HL-60/S4 treated with phorbol 12-myristate 13-acetate at 8.2 ng/mL for 4 days and 3 days (cell line): ENCODE data around the gene DNLZ.

Source experiments
- in situ Hi-C: fragments of 300-500 bp; cut with MboI; formaldehyde crosslinking; loops from 2 replicates; pipeline ENCODE4 v1.15.0; 2022; ENCODE audit warnings: low sequenced_read_pairs

Gene DNLZ

GRCh38 chr9:136397643-136398042, 34.1 kb upstream of the DNLZ start:
- in situ Hi-C loops: no loop called here

GRCh38 chr9:136396219-136396515, 32.6 kb upstream of the DNLZ start:
- in situ Hi-C loops: no loop called here

DNA sequence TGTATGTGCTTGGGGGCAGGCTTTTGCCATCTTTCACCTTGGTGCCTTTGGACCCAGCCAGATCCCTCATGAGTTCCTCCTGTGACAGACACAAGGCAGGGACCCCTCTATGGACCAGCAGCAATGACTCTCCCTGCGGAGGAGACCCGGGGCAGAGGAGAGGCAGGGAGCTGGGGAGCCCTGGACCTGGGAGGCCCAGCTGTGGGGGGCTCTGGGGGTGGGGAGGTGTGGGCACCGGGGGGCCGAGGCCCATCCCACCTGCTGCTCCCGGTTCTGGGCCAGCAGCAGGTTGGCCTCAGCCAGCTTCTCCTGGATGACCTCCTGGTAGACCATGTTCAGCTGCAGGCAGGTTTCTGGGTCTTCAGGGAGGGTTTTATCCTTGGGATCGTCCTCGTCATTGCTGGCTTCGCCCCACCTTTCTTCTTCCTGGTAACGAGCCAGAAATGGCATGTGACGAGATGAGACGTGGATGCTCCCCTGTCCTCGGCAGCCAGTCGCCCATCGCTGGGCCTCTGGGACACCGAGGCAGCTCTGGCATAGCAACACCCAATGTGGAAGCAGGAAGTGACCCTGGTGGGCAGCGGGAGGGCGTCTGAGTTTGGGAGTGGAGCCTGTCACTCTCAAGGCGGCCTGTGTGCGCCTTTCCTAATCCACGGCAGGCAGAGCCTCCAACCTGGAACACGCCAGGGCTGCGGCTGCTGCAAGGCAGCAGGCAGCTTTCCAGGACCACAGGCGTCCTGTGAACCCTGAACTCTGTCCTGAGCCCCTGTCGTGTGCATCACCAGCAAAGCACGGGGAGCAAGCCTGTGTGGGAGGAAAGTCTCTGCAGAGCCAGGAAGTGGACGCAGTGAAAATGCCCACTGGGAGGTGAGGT, 32.0 kb upstream of the DNLZ start:
- in situ Hi-C loops: no loop called here

- in situ Hi-C loops: no loop called here
Measured at GRCh38 chr9:136395020-136395340, 31.4 kb upstream of the DNLZ start.

DNA sequence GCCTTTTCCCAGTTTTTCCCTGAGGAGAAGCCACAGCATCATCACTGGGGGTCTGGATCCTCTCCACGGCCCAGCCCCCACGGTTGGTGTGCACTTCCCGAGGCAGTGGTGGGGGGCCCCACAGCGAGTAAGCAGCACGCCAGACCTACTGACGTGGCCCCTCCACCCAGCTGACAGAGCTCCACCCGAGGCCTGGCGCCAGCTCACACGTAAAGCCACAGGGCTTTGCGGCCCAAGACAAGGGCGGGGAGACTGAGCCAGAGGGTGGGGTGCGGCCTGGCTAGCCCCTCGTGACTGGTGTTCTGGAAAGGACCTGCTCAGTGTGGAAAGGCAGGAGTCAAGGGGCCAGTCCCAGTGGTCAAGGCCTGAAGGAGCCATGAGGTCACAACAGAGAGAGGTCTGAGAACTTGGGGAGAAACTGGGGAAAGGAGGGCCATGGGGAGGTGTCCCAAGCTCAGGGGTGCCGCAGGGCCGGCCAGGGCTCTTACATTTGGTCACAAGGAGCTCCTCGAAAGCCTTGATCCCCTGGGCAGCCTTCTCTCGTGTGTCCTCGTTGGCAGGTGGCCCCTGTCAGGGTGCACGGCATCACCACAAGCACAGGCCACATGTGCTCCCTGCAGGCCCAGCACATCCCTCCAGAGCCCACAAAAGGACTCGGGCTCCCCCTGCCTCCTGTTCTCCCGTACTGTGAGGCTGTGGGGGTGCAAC, 30.9 kb upstream of the DNLZ start:
- in situ Hi-C loops: no loop called here

DNA sequence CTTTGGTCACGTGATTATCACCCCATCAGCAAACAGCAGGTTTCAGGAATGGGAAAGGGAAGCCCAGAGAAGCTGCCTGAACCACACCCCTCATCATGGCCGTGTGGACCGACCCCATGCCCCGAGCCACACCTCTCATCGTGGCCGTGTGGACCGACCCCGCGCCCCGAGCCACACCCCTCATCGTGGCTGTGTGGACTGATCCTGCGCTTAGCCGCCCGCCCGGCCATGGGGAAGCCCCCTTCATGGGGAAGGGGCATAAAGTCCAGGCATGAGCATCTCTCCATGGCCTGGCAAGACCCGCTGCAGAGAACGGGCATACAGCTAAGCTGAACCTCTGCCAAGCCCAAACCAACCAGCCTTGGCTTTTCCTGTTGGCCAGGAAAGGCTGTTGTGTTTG, 30.0 kb upstream of the DNLZ start:
- in situ Hi-C loops: no loop called here

DNA sequence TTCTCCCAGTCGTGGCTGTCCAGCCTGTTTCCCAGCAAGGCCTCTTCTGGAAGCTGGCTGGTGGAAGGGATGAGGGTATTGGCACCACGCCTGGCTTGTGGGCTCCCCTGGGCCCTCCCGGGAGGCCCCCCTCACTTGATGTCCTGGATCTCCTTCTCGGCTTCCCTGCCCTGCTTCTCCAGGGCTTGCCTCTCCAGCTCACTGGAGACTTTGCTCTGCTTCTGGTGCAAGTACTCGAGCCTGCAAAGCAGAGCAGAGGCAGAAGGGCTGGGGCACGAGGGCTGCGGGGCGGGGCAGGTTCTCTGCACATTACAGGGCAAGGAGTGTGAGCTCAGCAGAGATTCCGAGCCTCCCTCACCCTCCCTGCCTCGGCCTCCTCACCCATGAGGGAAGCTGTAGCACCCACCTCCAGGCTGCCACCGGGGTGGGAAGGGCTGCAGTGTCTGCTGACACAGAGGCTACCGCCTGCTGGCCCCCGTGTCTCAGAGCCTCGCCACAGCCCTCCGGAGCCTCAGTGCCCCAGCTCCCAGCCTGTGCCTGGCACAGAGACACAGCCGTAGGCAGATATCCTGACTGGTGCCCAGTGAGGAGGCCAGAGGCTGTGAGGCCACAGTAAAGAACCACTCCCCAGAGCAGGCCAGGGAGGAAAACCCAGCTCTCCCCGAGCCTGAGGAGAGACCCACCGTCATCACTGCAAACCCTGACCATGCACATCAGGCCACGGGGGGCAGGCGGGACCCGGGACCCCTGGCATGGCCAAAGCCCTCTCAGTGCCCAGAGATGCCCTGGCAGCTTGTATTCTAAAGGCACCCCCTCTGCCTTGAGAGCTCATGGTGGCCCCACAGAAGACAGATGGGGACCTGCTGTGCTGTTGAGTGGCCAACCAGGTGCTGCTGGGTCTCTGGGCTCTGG, 29.2 kb upstream of the DNLZ start:
- in situ Hi-C loops: no loop called here

GRCh38 chr9:136391737-136392537, 28.4 kb upstream of the DNLZ start:
- in situ Hi-C loops: no loop called here

DNA sequence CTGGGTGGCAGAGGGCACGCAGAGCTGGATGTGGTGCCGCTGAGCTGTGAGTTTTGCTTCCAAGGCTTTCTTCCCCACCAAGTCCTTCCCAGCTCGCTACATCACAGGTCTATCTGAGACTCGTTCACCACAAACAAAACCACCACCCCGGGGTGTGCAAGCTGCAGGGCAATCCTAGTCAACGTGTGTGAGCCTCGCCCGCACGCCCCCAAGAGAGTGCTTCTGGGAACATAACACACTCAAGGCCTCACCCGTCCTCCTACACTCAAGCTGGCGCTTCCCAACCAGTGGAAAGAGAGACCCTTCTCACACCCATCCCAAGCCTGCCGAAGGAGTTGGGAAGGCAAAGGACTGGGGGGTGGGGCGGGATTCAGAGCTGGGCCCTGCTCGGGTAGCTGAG, 25.9 kb upstream of the DNLZ start:
- in situ Hi-C loops: no loop called here

DNA sequence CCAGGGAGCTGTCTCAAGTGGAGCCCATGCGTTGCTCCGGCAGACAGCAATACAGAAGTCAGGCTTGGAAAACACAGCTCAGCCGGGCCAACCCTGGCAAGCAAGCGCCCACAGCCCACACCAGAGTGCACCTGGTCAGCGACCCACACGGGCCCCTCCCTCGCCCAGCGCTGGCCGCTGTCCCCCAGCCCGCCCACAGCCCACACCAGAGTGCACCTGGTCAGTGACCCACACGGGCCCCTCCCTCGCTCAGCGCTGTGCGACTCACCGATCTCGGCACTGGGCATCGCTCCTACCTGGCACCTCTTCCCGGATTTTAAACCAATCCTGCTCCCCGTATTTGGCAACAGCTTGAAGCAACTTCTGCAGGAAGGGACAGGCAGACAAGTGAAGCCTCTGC, 23.7 kb upstream of the DNLZ start:
- in situ Hi-C loops: no loop called here

- in situ Hi-C loops: no loop called here
Measured at GRCh38 chr9:136386018-136386417, 22.5 kb upstream of the DNLZ start.

GRCh38 chr9:136385015-136385414, 21.5 kb upstream of the DNLZ start:
- in situ Hi-C loops: no loop called here

- in situ Hi-C loops: no loop called here
Measured at GRCh38 chr9:136383436-136383835, 19.9 kb upstream of the DNLZ start.

DNA sequence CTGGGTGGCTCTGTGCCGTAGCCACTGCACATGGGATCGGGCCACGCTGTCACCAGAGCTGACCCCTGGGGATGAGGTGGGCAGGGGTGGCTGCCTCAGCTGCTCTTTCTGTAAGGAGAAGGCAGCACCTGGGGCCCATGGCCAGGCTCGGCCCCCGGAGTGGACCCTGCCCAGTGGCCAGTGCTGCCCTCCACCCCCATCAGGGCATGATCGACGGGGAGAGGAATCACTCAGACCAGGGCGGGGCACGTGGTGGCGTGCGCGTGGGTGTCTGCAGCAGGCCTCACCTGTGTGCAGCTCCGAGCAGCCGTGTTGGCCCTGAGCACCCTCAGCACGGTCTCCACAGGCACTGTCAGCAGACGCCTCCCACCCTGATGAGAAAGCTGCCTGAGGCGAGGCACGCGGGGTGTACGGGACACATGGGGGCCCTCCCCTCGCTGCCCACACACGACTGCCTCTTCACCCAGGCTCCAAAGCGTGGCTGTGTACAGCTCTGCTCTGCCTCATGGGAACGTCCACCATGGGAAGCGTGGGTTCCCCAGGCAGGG, 18.5 kb upstream of the DNLZ start:
- in situ Hi-C loops: no loop called here

GRCh38 chr9:136381311-136381710, 17.8 kb upstream of the DNLZ start:
- in situ Hi-C loops: no loop called here

- in situ Hi-C loops: no loop called here
Measured at GRCh38 chr9:136380381-136380780, 16.8 kb upstream of the DNLZ start.

DNA sequence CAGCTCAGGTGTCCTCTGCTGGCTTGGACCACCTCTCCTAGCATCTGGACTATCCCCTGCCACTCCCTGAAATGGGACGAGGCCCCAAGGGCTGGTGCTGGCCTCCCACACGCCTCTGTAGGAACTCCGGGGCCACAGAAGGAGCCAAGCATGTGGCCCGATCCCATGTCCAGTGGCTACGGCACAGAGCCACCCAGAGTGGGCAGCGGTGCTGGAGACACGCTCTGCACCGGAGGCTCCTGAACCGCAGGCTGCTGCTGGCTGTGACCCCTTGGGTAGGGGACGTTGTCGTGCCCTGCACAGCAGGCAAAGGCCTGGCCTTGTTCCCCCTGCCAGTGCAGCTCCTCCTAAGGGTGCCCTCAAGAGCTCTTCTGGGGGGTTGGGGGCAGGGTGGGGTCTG, 16.3 kb upstream of the DNLZ start:
- in situ Hi-C loops: no loop called here

GRCh38 chr9:136379401-136379800, 15.9 kb upstream of the DNLZ start:
- in situ Hi-C loops: no loop called here

- in situ Hi-C loops: no loop called here
Measured at GRCh38 chr9:136379003-136379287, 15.4 kb upstream of the DNLZ start.

DNA sequence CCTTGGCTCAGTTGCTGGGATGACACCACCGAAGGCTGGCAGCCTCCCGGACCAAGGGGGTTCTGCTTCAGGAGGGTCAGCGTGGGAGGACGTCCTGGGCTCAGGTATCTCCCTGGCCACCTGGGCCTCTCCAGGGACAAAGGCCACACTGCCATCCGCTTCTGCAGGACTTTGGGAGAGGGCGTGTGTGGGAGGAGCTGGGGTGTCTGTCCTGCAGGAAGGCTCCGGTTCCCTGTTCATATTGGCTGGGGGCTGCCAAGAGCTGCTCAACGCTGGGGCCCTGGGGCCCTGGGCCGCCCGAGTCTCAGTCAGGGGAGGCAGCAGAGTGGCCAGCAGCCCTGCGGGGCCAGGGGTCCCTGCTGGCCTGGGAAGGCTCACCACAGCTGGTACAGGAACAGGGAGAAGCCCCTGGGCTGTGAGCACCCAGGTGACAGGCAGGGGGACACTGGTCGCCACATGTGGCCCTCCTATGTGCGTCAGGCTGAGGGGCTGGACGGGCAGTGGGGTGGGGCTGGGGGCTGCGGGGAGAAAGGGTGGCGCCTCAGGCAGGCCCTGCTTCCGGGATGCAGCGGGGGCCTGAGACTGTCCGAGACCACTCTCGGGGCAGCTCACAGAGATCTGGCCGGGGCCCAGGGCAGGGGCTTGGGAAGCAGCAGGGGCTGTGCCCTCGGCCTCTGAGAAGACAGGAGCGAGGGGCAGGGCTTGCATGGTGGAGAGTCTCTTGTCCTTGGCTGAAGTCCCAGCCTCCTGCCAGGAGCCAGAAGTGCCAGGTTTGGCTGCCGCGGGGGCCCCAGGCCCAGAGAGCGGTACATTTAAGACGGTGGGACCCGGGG, 14.8 kb upstream of the DNLZ start:
- in situ Hi-C loops: no loop called here
